H9 (cell line): ENCODE results near the gene TRABD2B. TPM values are rescaled to one million over a fixed set of nuclear protein-coding genes. Genes with fewer than 3 reads are reported as not detected.

Experiments
- DNase-seq: peaks from one replicate; pipeline ENCODE4 v3.0.0-alpha.2; 2017
- H2AFZ ChIP-seq: one replicate; pipeline ENCODE4 v1.6.1; 2013; ENCODE audit warnings: mild to moderate bottlenecking, low read length, control low read depth, moderate library complexity
- H2AK5ac ChIP-seq: 2 replicates; pipeline ENCODE4 v1.6.1; 2013; ENCODE audit warnings: low read length, control low read depth, mixed read lengths; ENCODE audit not compliant: insufficient read length
- H2BK120ac ChIP-seq: one replicate; pipeline ENCODE4 v1.6.1; 2013; ENCODE audit warnings: low read depth, mild to moderate bottlenecking, low read length, control low read depth, inconsistent platforms; ENCODE audit not compliant: poor library complexity, severe bottlenecking
- H2BK12ac ChIP-seq: 2 replicates; pipeline ENCODE4 v1.6.1; 2013; ENCODE audit warnings: low read length, control low read depth, mixed read lengths, low read depth; ENCODE audit not compliant: insufficient read length
- H2BK15ac ChIP-seq: 2 replicates; pipeline ENCODE4 v1.6.1; 2013; ENCODE audit warnings: low read depth, low read length, control low read depth
- H2BK20ac ChIP-seq: one replicate; pipeline ENCODE4 v1.6.1; 2013; ENCODE audit warnings: low read depth, mild to moderate bottlenecking, low read length, control low read depth, inconsistent platforms; ENCODE audit not compliant: poor library complexity, severe bottlenecking
- H2BK5ac ChIP-seq: 2 replicates; pipeline ENCODE4 v1.6.1; 2013; ENCODE audit warnings: low read length, control low read depth, mixed read lengths; ENCODE audit not compliant: insufficient read length
- H3K14ac ChIP-seq: 2 replicates; pipeline ENCODE4 v1.6.1; 2013; ENCODE audit warnings: low read length, control low read depth; ENCODE audit not compliant: insufficient read depth
- H3K18ac ChIP-seq: 2 replicates; pipeline ENCODE4 v1.6.1; 2013; ENCODE audit warnings: low read depth, mild to moderate bottlenecking, mixed read lengths, low read length, control low read depth; ENCODE audit not compliant: insufficient read length
- H3K23ac ChIP-seq: 2 replicates; pipeline ENCODE4 v1.6.1; 2013; ENCODE audit warnings: low read length, control low read depth, mixed read lengths, low read depth; ENCODE audit not compliant: insufficient read length
- H3K23me2 ChIP-seq: 2 replicates; pipeline ENCODE4 v1.6.1; 2013; ENCODE audit warnings: low read depth, mild to moderate bottlenecking, mixed read lengths, low read length, control low read depth; ENCODE audit not compliant: insufficient read length, poor library complexity, severe bottlenecking
- H3K27ac ChIP-seq: 2 replicates; pipeline ENCODE4 v1.5.1; 2013; ENCODE audit warnings: low read length, control low read depth, mixed read lengths, low read depth; ENCODE audit not compliant: insufficient read length
- H3K27me3 ChIP-seq: 2 replicates; pipeline ENCODE4 v1.6.1; 2013; ENCODE audit warnings: low read length, control low read depth, inconsistent platforms; ENCODE audit not compliant: insufficient read depth
- H3K4ac ChIP-seq: 2 replicates; pipeline ENCODE4 v1.6.1; 2013; ENCODE audit warnings: low read depth, mild to moderate bottlenecking, control low read depth, inconsistent platforms, low read length, moderate library complexity
- H3K4me1 ChIP-seq: 2 replicates; pipeline ENCODE4 v1.6.1; 2013; ENCODE audit warnings: low read length, control low read depth, inconsistent platforms; ENCODE audit not compliant: insufficient read depth
- H3K4me2 ChIP-seq: 2 replicates; pipeline ENCODE4 v1.6.1; 2013; ENCODE audit warnings: low read length, control low read depth, mixed read lengths; ENCODE audit not compliant: insufficient read length, insufficient read depth
- H3K56ac ChIP-seq: 2 replicates; pipeline ENCODE4 v1.6.1; 2013; ENCODE audit warnings: low read depth, mild to moderate bottlenecking, mixed read lengths, low read length, control low read depth; ENCODE audit not compliant: insufficient read length
- H3K79me1 ChIP-seq: 2 replicates; pipeline ENCODE4 v1.6.1; 2013; ENCODE audit warnings: low read depth, mild to moderate bottlenecking, moderate library complexity, low read length, control low read depth, inconsistent platforms; ENCODE audit not compliant: insufficient read depth, poor library complexity, severe bottlenecking
- H3K79me2 ChIP-seq: 2 replicates; pipeline ENCODE4 v1.6.1; 2013; ENCODE audit warnings: low read length, control low read depth, inconsistent platforms; ENCODE audit not compliant: insufficient read depth
- H3K9ac ChIP-seq: 2 replicates; pipeline ENCODE4 v1.6.1; 2013; ENCODE audit warnings: low read length, control low read depth, mixed read lengths; ENCODE audit not compliant: insufficient read length; ENCODE audit errors: extremely low read depth
- H3K9me3 ChIP-seq: one replicate; pipeline ENCODE4 v1.6.1; 2013; ENCODE audit warnings: low read depth, low read length, inconsistent platforms; ENCODE audit not compliant: control insufficient read depth
- H3T11ph ChIP-seq: one replicate; pipeline ENCODE4 v1.6.1; 2013; ENCODE audit warnings: mild to moderate bottlenecking, low read length, control low read depth, inconsistent platforms
- H4K20me1 ChIP-seq: one replicate; pipeline ENCODE4 v1.6.1; 2013; ENCODE audit not compliant: control insufficient read depth, insufficient read length, insufficient read depth
- H4K5ac ChIP-seq: 2 replicates; pipeline ENCODE4 v1.6.1; 2013; ENCODE audit warnings: low read depth, mild to moderate bottlenecking, mixed read lengths, low read length, control low read depth; ENCODE audit not compliant: insufficient read length
- H4K8ac ChIP-seq: replicated peaks from 2 replicates; pipeline ENCODE4 v1.6.1; 2013; ENCODE audit warnings: low read length, control low read depth, mixed read lengths, low read depth; ENCODE audit not compliant: insufficient read length
- H4K91ac ChIP-seq: 2 replicates; pipeline ENCODE4 v1.6.1; 2013; ENCODE audit warnings: low read depth, mild to moderate bottlenecking, moderate library complexity, mixed read lengths, low read length, control low read depth; ENCODE audit not compliant: insufficient read length
- H3K27ac Mint-ChIP-seq, 3 experiments: 2 replicates in 2 of 3; 3 replicates in 1 of 3; pipeline ENCODE4 v1.8.0; 2020 to 2021; ENCODE audit warnings: mixed read lengths in 3 of 3, mild to moderate bottlenecking in 1 of 3, moderate library complexity in 1 of 3
- H3K27me3 Mint-ChIP-seq: 2 replicates; pipeline ENCODE4 v1.8.0; 2021; ENCODE audit warnings: low read depth, mild to moderate bottlenecking, moderate library complexity, mixed read lengths
- H3K36me3 Mint-ChIP-seq, 3 experiments: 2 replicates in 2 of 3; 3 replicates in 1 of 3; pipeline ENCODE4 v1.8.0; 2020 to 2021; ENCODE audit warnings: low read depth in 3 of 3, mixed read lengths in 3 of 3; ENCODE audit not compliant: insufficient read depth in 1 of 3
- H3K4me1 Mint-ChIP-seq, 2 experiments: 2 replicates each; pipeline ENCODE4 v1.8.0; 2020; ENCODE audit warnings: mixed read lengths in 2 of 2
- H3K4me3 Mint-ChIP-seq, 2 experiments: 2 replicates in 1 of 2; 3 replicates in 1 of 2; pipeline ENCODE4 v1.8.0; 2020 to 2021; ENCODE audit warnings: mild to moderate bottlenecking in 2 of 2, mixed read lengths in 2 of 2, moderate library complexity in 1 of 2
- H3K9me3 Mint-ChIP-seq, 2 experiments: 2 replicates in 1 of 2; 3 replicates in 1 of 2; pipeline ENCODE4 v1.8.0; 2020; ENCODE audit warnings: mild to moderate bottlenecking in 2 of 2, mixed read lengths in 2 of 2, moderate library complexity in 1 of 2
- CTCF ChIP-seq: fragments of 200-600 bp; sonication (generic); conservative IDR thresholded peaks from 3 replicates; pipeline ENCODE4 v1.8.0; 2021; ENCODE audit warnings: antibody characterized with exemption, mild to moderate bottlenecking
- WGBS: extraction: QIAGEN DNeasy Blood & Tissue Kit; methylation state at CpG from one replicate; pipeline ENCODE4 v1.1.7; 2013; ENCODE audit warnings: missing lambda C conversion rate, low lambda C conversion rate, mixed read lengths; ENCODE audit not compliant: insufficient read length; ENCODE audit errors: extremely low coverage; 5-methylcytosine and 5-hydroxymethylcytosine counted together
- total RNA-seq: library from RNA; stranded (reverse); gene quantifications from 2 replicates; pipeline ENCODE4 v1.2.1, GENCODE V29; 2021

TRABD2B gene
- total RNA-seq, 1 experiment from 2014 or later: 2.3 TPM

DNA sequence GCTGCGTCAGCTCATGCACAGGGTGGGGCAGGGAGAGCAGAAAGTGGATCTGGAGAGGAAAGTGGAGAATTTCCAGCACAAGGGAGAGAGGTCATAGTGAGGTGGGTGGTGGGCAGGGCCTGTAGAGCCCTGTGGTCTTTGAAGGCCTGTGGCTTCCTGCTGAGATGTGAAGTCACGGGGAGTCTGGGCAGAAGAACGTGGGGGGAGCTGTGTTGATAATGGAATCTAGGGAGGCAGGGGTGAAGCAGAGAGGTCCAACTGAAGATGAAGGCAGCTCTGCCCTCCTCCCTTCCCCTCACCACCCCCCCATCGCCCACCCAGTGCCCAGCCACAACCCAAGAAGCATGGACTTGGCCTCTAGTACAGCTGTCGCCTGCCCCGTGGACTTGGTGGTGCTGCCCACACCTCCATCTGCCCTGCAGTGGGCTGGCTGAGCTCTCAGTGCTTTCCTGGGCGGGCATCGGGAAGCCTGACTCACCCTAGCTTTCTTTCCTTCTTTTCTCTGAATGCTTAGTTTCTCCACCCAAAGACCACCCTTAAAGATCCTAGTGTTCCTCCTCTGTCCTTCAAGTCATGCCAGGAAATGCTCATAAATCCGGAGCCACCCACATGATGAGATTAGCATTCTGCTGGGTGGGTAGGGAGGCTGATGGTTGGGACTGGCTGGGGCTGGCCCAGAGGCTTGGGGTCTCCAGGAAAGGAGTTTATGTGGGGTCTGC is 186.1 kb downstream of the TRABD2B start:
- WGBS: no CpG with 5 or more reads among the region's 9 CpGs
- no peak overlapping the region for H3K4ac ChIP-seq
- H4K91ac ChIP-seq: no peak overlapping the region
- no peaks in the 10 kb centered on the region for H3K79me1 ChIP-seq
- Mint-ChIP-seq H3K4me3 (no peak overlapping the region), H3K36me3 (no peaks in the 10 kb centered on the region), H3K4me1 (peaks cover 24 to 40% of the 10 kb centered on the region in 2 experiments), H3K9me3 (no peaks in the 10 kb centered on the region), H3K27me3 (no peaks in the 10 kb centered on the region), H3K27ac (peak overlapping the region in 1 of 3 experiments; percentile 3; a peak in 2 of 7 replicates)
- TF ChIP-seq CTCF: no peak
- H2AK5ac ChIP-seq: no peak overlapping the region
- no peak overlapping the region for H3K27ac ChIP-seq
- H3K18ac ChIP-seq: no peak overlapping the region
- no peak overlapping the region for H3K56ac ChIP-seq
- no peaks in the 10 kb centered on the region for H3K23me2 ChIP-seq
- H2BK120ac ChIP-seq: no peak overlapping the region
- H2BK20ac ChIP-seq: no peak overlapping the region
- H4K8ac ChIP-seq: no peak overlapping the region
- H3K9me3 ChIP-seq: no peaks in the 10 kb centered on the region
- no peaks in the 10 kb centered on the region for H4K20me1 ChIP-seq
- no peak for DNase-seq
- H3T11ph ChIP-seq: no peak overlapping the region
- no peaks in the 10 kb centered on the region; the same call in 1 of the 2 replicates for H3K4me1 ChIP-seq
- no peak overlapping the region for H3K9ac ChIP-seq
- H3K27me3 ChIP-seq: no peaks in the 10 kb centered on the region
- H3K23ac ChIP-seq: no peak overlapping the region
- H3K79me2 ChIP-seq: no peaks in the 10 kb centered on the region
- H2BK15ac ChIP-seq: no peak overlapping the region
- no peak overlapping the region for H2BK12ac ChIP-seq
- no peak overlapping the region for H3K4me2 ChIP-seq
- H2BK5ac ChIP-seq: no peak overlapping the region
- no peak overlapping the region for H2AFZ ChIP-seq
- peak overlapping the region; percentile 60; the same call in 1 of the 2 replicates for H3K14ac ChIP-seq
- H4K5ac ChIP-seq: no peak overlapping the region
